Adrenal gland (tissue), 5 donors: ENCODE results near the gene CSTPP1.

Experiments used
- CTCF ChIP-seq, 6 experiments: fragments of 450-650 bp in 4 of 6; fragments of 200-600 bp in 2 of 6; sonication (generic) in 1 of 6; IDR thresholded peaks; 1 replicate in 5 of 6; 2 replicates in 1 of 6; pipeline versions ENCODE4 v1.5.1 to v1.8.0; 2016 to 2021; ENCODE audit warnings: antibody characterized with exemption in 6 of 6, mild to moderate bottlenecking in 2 of 6, moderate library complexity in 1 of 6
- POLR2A ChIP-seq, 2 donors: fragments of 450-650 bp; IDR thresholded peaks; one replicate each; pipeline ENCODE4 v1.6.1; 2017; ENCODE audit warnings: antibody characterized with exemption in 2 of 2, mild to moderate bottlenecking in 2 of 2, moderate library complexity in 1 of 2
- donor health status: DM: no; HTN: no; CAD: no.

DNA sequence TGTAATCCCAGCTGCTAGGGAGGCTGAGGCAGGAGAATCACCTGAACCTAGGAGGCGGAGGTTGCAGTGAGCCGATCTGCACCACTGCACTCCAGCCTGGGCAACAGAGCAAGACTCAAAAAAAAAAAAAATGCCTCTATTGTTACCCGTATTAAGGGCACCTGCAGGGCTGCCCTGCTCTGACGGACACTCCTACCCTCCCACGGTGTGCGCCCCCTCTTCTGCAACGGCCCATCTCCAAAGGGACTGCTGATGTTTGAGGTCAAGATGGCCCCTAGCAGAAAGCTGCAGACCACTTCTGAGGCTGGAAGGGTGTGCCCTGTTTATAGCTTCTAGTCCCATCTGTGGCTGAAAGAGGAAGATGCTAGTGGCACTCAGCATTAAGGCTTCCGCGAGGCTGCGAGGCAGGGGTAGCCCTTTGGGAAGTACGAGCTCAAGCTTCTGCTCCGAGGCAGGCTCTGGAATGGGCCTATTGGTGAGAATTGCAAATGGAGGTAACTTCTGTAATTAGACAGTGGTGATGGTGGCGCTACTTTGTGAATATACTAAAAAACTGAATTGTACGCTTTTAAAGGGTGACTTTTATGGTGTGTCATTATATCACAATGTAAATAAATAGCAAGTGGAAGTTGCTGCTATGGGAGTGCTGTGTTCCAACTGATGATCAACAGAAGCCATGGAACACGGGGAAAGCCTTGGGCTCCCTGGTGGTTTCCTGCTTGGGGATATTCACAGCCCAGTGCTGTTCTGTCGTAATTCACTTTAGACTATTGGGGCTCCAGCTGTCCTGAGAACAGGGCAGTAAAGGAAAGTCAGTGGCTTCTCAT, 215.8 kb downstream of the CSTPP1 start:
- TF ChIP-seq CTCF (IDR thresholded peaks at IDR 0.05) (no peak), POLR2A (IDR thresholded peaks at IDR 0.05) (no peak)
